ENCODE results near the gene PAX5.

GRCh38 chr9:36867672-36868471, 166.2 kb downstream of the PAX5 start:
- no peak for TF ChIP-seq EZH2 (optimal IDR thresholded peaks at IDR 0.05; ENCODE audit: low read depth, low read length)
- no peak for TF ChIP-seq EZH2phosphoT487 (IDR thresholded peaks at IDR 0.05; ENCODE audit: low read length)
